Mucosa of rectum (tissue), 2 donors: ENCODE measurements around the gene IL11RA.

Experiments used
- H3K27ac ChIP-seq, 2 donors: one replicate each; pipeline ENCODE4 v1.7.0; 2013; ENCODE audit warnings: inconsistent platforms in 2 of 2, low read depth in 2 of 2, low read length in 2 of 2
- H3K27me3 ChIP-seq, 2 donors: one replicate each; pipeline ENCODE4 v1.7.0; 2013; ENCODE audit warnings: low read length in 2 of 2; ENCODE audit not compliant: control insufficient read depth in 2 of 2, insufficient read depth in 2 of 2
- H3K36me3 ChIP-seq, 2 donors: one replicate each; pipeline ENCODE4 v1.7.0; 2013; ENCODE audit warnings: low read length in 2 of 2; ENCODE audit not compliant: control insufficient read depth in 2 of 2, insufficient read depth in 2 of 2
- H3K4me1 ChIP-seq, 2 donors: one replicate each; pipeline ENCODE4 v1.7.0; 2013; ENCODE audit warnings: low read length in 2 of 2, mild to moderate bottlenecking in 1 of 2; ENCODE audit not compliant: control insufficient read depth in 2 of 2, insufficient read depth in 2 of 2
- H3K4me3 ChIP-seq, 2 donors: one replicate each; pipeline ENCODE4 v1.7.0; 2013; ENCODE audit warnings: low read length in 2 of 2
- H3K9ac ChIP-seq, 2 donors: one replicate each; pipeline ENCODE4 v1.7.0; 2013; ENCODE audit warnings: low read length in 2 of 2, low read depth in 1 of 2, mild to moderate bottlenecking in 1 of 2
- H3K9me3 ChIP-seq, 2 donors: one replicate each; pipeline ENCODE4 v1.7.0; 2013; ENCODE audit warnings: low read length in 2 of 2; ENCODE audit not compliant: control insufficient read depth in 2 of 2
- donor health status: healthy.
- donor health status: Normal muscosa, but diverticular disease.

The IL11RA gene

GRCh38 chr9:34686231-34686630 is 34.2 kb downstream of the IL11RA start:
- no peak overlapping the region for H3K27ac ChIP-seq
- H3K9me3 ChIP-seq: no peaks in the 10 kb centered on the region
- H3K9ac ChIP-seq: no peak overlapping the region
- H3K27me3 ChIP-seq: no peaks in the 10 kb centered on the region
- H3K36me3 ChIP-seq: no peaks in the 10 kb centered on the region
- H3K4me1 ChIP-seq: peaks cover 4 to 7% of the 10 kb centered on the region in 2 donors
- no peak overlapping the region for H3K4me3 ChIP-seq

GRCh38 chr9:34686732-34687131 is 34.7 kb downstream of the IL11RA start:
- Histone ChIP-seq H3K4me3 (no peak overlapping the region), H3K36me3 (no peaks in the 10 kb centered on the region), H3K27me3 (no peaks in the 10 kb centered on the region), H3K9me3 (no peaks in the 10 kb centered on the region), H3K27ac (no peak overlapping the region), H3K9ac (no peak overlapping the region), H3K4me1 (peaks cover 4 to 7% of the 10 kb centered on the region in 2 donors)

- Histone ChIP-seq H3K36me3 (no peaks in the 10 kb centered on the region), H3K4me3 (no peak overlapping the region), H3K27me3 (no peaks in the 10 kb centered on the region), H3K9ac (no peak overlapping the region), H3K27ac (no peak overlapping the region), H3K9me3 (no peaks in the 10 kb centered on the region), H3K4me1 (peaks cover 4 to 7% of the 10 kb centered on the region in 2 donors)
Observed at GRCh38 chr9:34687276-34688030, 35.5 kb downstream of the IL11RA start.

DNA sequence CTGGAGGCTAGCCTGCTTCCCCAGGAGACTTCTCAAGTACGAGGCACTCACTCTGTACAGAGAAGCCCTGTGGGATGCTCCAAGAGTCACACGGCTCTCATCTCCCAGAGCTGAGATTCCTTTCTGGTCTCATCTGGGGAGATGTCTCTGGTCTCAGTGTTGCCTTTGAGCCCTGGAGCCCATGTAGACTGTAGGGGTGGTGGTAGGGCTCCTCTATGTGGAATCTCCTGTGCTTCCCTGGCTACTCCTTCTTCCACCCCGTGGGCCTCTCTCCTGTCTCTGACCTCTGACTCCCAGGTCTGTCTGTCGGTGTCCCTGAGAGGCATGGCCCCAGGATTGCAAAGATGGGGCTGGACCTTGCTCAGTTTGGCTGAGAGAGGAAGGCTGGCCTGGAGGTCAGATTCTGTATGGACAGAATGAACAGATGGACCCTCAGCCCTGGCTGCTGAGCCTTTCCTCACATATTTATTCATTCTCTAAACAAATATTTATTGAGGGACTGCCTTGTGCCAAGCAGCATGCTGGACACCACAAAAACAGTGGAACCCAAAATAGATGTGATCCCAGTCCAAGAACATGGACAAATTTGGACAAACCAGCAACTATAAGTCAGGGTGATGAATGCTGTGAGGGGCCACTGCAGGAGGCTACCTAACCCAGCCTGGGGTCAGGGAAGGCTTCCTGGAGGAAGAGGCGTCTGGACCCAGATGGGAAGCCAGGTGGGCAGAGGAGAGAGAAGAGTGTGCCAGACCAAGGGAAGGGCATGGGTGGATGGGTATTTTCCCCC is 36.5 kb downstream of the IL11RA start:
- Histone ChIP-seq H3K36me3 (no peaks in the 10 kb centered on the region), H3K9me3 (no peaks in the 10 kb centered on the region), H3K27ac (no peak overlapping the region), H3K27me3 (no peaks in the 10 kb centered on the region), H3K9ac (no peak overlapping the region), H3K4me1 (peaks cover 4 to 7% of the 10 kb centered on the region in 2 donors), H3K4me3 (no peak overlapping the region)

DNA sequence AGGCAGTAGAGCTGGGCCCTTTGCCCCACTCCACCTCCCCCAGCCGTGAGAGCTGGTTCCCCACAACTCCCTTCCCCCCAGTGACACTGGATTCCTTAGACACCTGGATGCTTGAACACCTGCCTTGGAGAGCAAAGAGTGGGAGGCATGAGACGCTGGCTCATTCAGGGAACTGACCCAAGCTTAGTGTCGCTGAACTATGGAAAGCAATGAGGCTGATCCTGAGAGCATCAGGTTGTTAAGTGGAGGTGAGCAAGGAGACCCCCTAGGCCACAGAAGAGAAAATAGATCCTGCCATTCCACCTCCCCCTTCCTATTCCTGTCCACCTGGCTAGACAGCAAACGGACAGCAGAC is 37.1 kb downstream of the IL11RA start:
- Histone ChIP-seq H3K9me3 (no peaks in the 10 kb centered on the region), H3K36me3 (no peaks in the 10 kb centered on the region), H3K27me3 (no peaks in the 10 kb centered on the region), H3K4me3 (no peak overlapping the region), H3K27ac (no peak overlapping the region), H3K9ac (no peak overlapping the region), H3K4me1 (peaks cover 4 to 7% of the 10 kb centered on the region in 2 donors)

DNA sequence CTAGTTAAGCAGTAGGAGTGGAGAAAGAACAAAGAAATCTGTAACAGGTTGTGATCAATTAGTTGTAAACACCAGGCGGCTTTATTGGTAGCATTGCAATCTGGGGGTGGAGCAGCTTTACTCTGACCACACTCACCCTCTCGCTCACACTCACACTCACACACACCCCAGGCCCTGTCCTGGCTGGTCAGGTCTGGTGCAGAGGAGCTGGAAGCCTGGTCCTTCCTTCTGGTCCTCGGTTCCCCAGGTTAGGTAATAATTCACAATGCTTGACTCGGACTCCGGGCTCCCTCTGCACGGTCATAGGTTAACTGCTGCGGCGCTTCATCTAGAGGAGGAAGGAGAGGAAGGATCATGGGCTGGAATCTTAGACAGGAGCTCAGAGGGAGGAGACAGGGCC is 37.5 kb downstream of the IL11RA start:
- H3K9ac ChIP-seq: no peak overlapping the region
- H3K4me3 ChIP-seq: no peak overlapping the region
- H3K36me3 ChIP-seq: no peaks in the 10 kb centered on the region
- no peaks in the 10 kb centered on the region for H3K9me3 ChIP-seq
- peaks cover 4 to 7% of the 10 kb centered on the region in 2 donors for H3K4me1 ChIP-seq
- H3K27ac ChIP-seq: no peak overlapping the region
- H3K27me3 ChIP-seq: no peaks in the 10 kb centered on the region

DNA sequence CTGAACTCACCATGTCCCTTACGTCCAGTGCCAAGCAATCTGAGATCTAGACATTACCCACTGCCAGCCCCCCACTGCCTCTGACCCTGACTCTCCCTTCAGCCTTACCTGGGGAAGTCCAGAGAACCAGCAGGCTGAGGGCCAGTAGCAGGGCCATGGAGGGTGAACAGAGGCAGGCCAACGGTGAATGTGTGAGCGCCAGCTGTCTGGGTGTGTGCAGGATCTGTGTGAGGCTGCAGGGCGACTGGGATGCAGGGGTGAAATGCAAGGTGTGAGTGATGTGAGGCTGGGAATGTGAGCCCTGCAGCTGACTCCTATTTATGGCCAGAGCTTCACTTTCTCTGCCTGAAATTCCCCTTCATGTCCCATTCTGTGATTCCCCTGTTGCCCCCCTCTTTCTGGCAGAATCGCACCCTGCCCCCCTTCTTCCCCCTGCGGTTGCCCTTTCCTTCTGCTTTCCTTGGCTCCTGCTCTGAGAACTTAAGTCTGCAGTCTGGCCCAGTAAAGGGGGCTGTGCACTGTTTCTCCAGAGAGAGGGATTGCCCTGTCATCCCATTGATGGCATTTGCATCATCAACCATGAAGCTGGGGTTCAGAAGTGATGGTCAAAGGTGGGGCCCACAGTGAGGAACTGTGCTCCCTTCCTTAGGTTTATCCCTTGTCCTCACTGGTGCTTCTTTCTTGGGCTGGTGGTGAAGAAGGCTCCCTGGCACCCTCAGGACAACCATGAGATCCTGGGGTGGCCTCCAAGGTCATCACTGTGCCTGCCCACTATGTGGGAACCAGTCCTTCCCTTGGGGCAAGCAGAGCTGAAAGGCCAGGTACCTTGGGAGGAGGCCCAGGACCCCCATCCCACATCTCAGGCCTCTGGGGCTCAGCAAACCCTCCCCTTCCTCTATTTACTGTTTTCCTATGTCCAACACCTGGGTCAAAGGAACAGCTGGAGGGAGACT is 39.3 kb downstream of the IL11RA start, which contains the start of gene CCL19:
TSS of gene CCL19 (minus strand) at position 294 of the 953 bp plus-strand sequence. CDS start at position 157, 137 bp downstream.
- Histone ChIP-seq H3K4me3 (no peak within 1 kb of the TSS), H3K9me3 (no peaks in the 10 kb centered on the region), H3K36me3 (no peaks in the 10 kb centered on the region), H3K27ac (no peak within 1 kb of the TSS), H3K4me1 (peaks cover 4 to 7% of the 10 kb centered on the region in 2 donors), H3K9ac (no peak within 1 kb of the TSS), H3K27me3 (no peaks in the 10 kb centered on the region)

DNA sequence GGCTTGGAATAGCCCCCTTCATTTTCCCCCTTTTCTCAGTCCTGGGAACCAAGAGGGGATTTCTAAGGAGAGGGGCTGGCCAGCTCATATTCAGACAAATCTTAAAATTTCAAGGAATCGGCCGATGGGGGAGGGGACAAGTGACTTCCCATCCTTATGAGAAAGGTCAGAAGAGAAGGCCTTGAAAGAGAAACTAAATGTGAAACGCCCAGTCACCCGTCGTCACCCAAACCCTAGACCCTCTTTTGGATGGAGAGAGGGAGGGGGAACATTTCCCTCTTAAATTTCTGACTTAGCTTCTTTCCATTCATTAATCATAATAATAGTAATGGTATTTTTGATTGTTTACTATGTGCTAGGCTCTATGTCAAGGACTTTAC is 39.9 kb downstream of the IL11RA start:
- Histone ChIP-seq H3K4me3 (no peak overlapping the region), H3K27me3 (no peaks in the 10 kb centered on the region), H3K9ac (no peak overlapping the region), H3K9me3 (no peaks in the 10 kb centered on the region), H3K4me1 (peaks cover 4 to 7% of the 10 kb centered on the region in 2 donors), H3K27ac (no peak overlapping the region), H3K36me3 (no peaks in the 10 kb centered on the region)

GRCh38 chr9:34693560-34693959 is 41.6 kb downstream of the IL11RA start:
- no peak overlapping the region for H3K9ac ChIP-seq
- peaks cover 4 to 7% of the 10 kb centered on the region in 2 donors for H3K4me1 ChIP-seq
- H3K27ac ChIP-seq: no peak overlapping the region
- no peaks in the 10 kb centered on the region for H3K27me3 ChIP-seq
- no peak overlapping the region for H3K4me3 ChIP-seq
- H3K9me3 ChIP-seq: no peaks in the 10 kb centered on the region
- no peaks in the 10 kb centered on the region for H3K36me3 ChIP-seq
